NCI-H82 (cell line): ENCODE measurements around the gene KXD1.

Experiments
- DNase-seq: peaks from one replicate; lab custom pipeline; 2025; lab: John Stamatoyannopoulos, UW

Gene KXD1

DNA sequence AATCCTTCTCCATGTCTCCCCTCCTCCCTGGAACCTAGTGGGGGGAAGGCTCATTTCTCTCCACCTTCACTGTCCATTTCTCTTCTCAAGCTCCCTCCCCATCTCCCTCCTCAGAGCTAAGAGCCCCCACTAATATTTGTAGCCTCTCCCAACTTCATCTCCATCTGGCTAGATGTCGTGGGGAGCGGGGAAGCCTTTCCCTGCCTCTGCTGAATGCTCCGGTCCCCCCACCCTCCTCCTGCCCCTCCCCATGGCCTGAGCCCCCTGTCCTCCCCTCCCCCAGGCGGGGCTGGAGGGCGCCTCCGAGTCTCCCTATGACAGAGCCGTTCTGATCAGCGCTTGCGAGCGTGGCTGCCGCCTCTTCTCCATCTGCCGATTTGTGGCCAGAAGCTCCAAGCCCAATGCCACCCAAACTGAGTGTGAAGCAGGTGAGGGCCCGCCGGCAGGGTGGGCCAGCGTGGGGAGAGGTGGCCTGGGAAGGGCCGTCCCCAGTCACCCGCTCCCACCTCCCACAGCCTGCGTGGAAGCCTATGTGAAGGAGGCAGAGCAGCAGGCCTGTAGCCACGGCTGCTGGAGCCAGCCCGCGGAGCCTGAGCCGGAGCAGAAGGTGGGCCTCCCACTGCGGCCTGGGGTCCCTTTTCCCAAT is 56.0 kb downstream of the KXD1 start:
- peak; percentile 63 for DNase-seq

DNA sequence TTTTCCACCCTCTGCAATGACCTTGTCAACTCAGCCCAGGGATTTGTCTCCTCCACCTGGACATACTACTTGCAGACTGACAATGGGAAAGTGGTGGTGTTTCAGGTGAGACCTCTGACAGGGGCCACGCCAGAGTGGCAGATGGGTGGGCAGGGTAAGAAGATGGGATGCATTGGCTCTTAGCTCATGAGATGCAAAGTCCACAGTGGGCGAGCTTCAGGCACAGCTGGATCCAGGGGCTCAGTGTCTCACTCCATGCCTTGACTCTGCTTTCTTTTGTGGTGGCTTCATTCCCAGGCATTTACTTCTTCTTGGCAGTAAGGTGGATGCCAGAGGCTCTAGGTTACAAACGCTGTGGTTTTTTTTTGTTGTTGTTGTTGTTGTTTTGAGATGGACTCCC is 58.4 kb downstream of the KXD1 start:
- no peak for DNase-seq

DNA sequence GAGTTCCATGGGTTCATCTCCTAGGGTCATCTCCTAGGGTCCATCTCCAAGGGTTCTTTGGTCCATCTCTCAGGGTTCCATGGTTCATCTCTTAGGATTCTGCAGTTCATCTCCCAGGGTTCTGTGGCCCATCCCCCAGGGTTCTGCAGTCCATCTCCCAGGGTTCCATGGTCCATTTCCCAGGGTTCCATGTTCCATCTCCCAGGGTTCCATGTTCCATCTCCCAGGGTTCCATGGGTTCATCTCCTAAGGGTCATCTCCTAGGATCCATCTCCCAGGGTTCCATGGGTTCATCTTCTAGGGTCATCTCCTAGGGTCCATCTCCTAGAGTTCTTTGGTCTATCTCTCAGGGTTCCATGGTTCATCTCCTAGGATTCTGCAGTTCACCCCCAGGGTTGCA is 59.9 kb downstream of the KXD1 start:
- no peak for DNase-seq

DNA sequence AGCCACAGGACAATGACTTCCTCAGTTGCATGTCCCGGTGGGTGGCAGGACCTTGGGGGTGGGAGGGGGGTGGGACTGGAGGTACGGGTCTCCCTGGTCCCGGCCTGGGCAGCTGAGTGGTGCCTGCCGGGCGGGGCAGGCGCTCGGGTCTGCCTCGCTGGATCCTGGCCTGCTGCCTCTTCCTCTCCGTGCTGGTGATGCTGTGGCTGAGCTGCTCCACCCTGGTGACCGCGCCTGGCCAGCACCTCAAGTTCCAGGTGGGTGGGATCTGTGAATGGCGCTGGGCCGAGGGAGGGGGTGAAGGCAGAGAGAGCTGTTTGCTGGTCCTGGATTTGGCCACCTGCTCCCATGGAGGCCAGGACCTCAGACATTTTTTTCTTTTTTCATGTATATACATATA is 60.6 kb downstream of the KXD1 start:
- no peak for DNase-seq
